Stomach smooth muscle (tissue), 2 donors: ENCODE data around the gene RPS13.
"Not testable (repeated sequence)": the region's sequence is repeated elsewhere in the genome, so short reads cannot be mapped to it uniquely, and the experiment has no call there.

Experiments used
- H3K27ac ChIP-seq: one replicate; pipeline ENCODE4 v1.7.0; 2013; ENCODE audit warnings: mild to moderate bottlenecking, low read length, inconsistent platforms
- H3K27me3 ChIP-seq, 2 donors: one replicate each; pipeline ENCODE4 v1.7.0; 2013; ENCODE audit warnings: low read length in 2 of 2; ENCODE audit not compliant: insufficient read depth in 2 of 2, control insufficient read depth in 1 of 2
- H3K36me3 ChIP-seq, 2 donors: one replicate each; pipeline ENCODE4 v1.7.0; 2013; ENCODE audit warnings: low read length in 2 of 2; ENCODE audit not compliant: control insufficient read depth in 2 of 2, insufficient read depth in 2 of 2
- H3K4me1 ChIP-seq: one replicate; pipeline ENCODE4 v1.7.0; 2013; ENCODE audit warnings: low read length; ENCODE audit not compliant: control insufficient read depth, insufficient read depth
- H3K4me3 ChIP-seq, 2 donors: one replicate each; pipeline ENCODE4 v1.7.0; 2013; ENCODE audit warnings: low read length in 2 of 2
- H3K9ac ChIP-seq, 2 donors: one replicate each; pipeline ENCODE4 v1.7.0; 2013; ENCODE audit warnings: low read length in 2 of 2, mild to moderate bottlenecking in 1 of 2
- H3K9me3 ChIP-seq, 2 donors: one replicate each; pipeline ENCODE4 v1.7.0; 2013; ENCODE audit warnings: low read length in 2 of 2; ENCODE audit not compliant: control insufficient read depth in 2 of 2
- donor health status: healthy.
- donor health status: Pancreatic carcinoma.

The RPS13 gene

GRCh38 chr11:17034027-17034426 is 43.4 kb downstream of the RPS13 start:
- not testable (repeated sequence) for H3K9me3 ChIP-seq, H3K36me3 ChIP-seq, H3K27me3 ChIP-seq, H3K4me1 ChIP-seq, H3K9ac ChIP-seq, H3K4me3 ChIP-seq, H3K27ac ChIP-seq

- no peaks in the 10 kb centered on the region for H3K9me3 ChIP-seq
Observed at GRCh38 chr11:17026487-17027082, 50.9 kb downstream of the RPS13 start.

GRCh38 chr11:17024924-17025323 is 52.5 kb downstream of the RPS13 start:
- H3K9ac ChIP-seq: no peak overlapping the region
- no peak overlapping the region for H3K4me3 ChIP-seq
- H3K36me3 ChIP-seq: no peaks in the 10 kb centered on the region
- H3K4me1 ChIP-seq: no peaks in the 10 kb centered on the region
- no peaks in the 10 kb centered on the region for H3K27me3 ChIP-seq
- no peak overlapping the region for H3K27ac ChIP-seq
- H3K9me3 ChIP-seq: no peaks in the 10 kb centered on the region

More at GRCh38 chr11:17026487-17027082, 50.9 kb downstream of the RPS13 start:
- H3K27ac ChIP-seq: no peak overlapping the region
- no peaks in the 10 kb centered on the region for H3K36me3 ChIP-seq
- no peak overlapping the region for H3K4me3 ChIP-seq
- no peak overlapping the region for H3K9ac ChIP-seq
- H3K4me1 ChIP-seq: no peaks in the 10 kb centered on the region
- no peaks in the 10 kb centered on the region for H3K27me3 ChIP-seq
